Caco-2 (cell line): Measurements from ENCODE around the gene AMBRA1. TPM values are rescaled to one million over a fixed set of nuclear protein-coding genes. Genes with fewer than 3 reads are reported as not detected.

Source experiments
- BruUV-seq: library from RNA; stranded (reverse); fragments of 400-500 nt; replicated peaks from 2 replicates; lab custom pipeline; 2021; lab: Mats Ljungman, UMichigan
- CTCF ChIA-PET: fragments of 300-600 bp; sonication (Branson Sonifier 250); formaldehyde crosslinking; loops from one replicate; lab custom pipeline; 2022; ENCODE audit warnings: antibody characterized with exemption; lab: Charles Lee
- POLR2A ChIA-PET: fragments of 300-600 bp; sonication (Branson Sonifier 250); formaldehyde crosslinking; loops from one replicate; lab custom pipeline; 2022; ENCODE audit warnings: antibody characterized with exemption; lab: Charles Lee
- DNase-seq, 2 experiments: peaks; one replicate each; pipeline versions ENCODE4 v3.0.0 to v3.0.0-alpha.2; 2020 to 2022
- H3K27me3 ChIP-seq: replicated peaks from 2 replicates; pipeline ENCODE4 v1.6.0; 2011; ENCODE audit warnings: low read length; ENCODE audit not compliant: control insufficient read depth, insufficient read depth
- H3K36me3 ChIP-seq: 2 replicates; pipeline ENCODE4 v1.5.1; 2011; ENCODE audit warnings: low read length; ENCODE audit not compliant: control insufficient read depth, insufficient read depth
- H3K4me1 ChIP-seq: fragments of 250-450 bp; sonication (Bioruptor Pico); 2 replicates; pipeline ENCODE4 v1.5.1; 2020; ENCODE audit warnings: mild to moderate bottlenecking
- H3K4me3 ChIP-seq: 2 replicates; pipeline ENCODE4 v1.5.1; 2011; ENCODE audit warnings: low read depth, mild to moderate bottlenecking, control low read depth, low read length
- H3K9me3 ChIP-seq: fragments of 250-450 bp; sonication (Bioruptor Pico); 2 replicates; pipeline ENCODE4 v1.5.1; 2020; ENCODE audit warnings: mild to moderate bottlenecking, moderate library complexity
- H3K27ac Mint-ChIP-seq: one replicate; pipeline ENCODE4 v1.8.0; 2022; ENCODE audit warnings: mixed read lengths; ENCODE audit not compliant: unreplicated experiment
- H3K27me3 Mint-ChIP-seq: one replicate; pipeline ENCODE4 v1.8.0; 2022; ENCODE audit warnings: mixed read lengths; ENCODE audit not compliant: insufficient read depth, unreplicated experiment
- H3K36me3 Mint-ChIP-seq: one replicate; pipeline ENCODE4 v1.8.0; 2022; ENCODE audit warnings: mild to moderate bottlenecking, mixed read lengths; ENCODE audit not compliant: insufficient read depth, unreplicated experiment
- H3K4me1 Mint-ChIP-seq: one replicate; pipeline ENCODE4 v1.8.0; 2022; ENCODE audit warnings: low read depth, mixed read lengths; ENCODE audit not compliant: unreplicated experiment
- H3K4me3 Mint-ChIP-seq: one replicate; pipeline ENCODE4 v1.8.0; 2022; ENCODE audit warnings: mild to moderate bottlenecking, moderate library complexity, mixed read lengths; ENCODE audit not compliant: unreplicated experiment
- H3K9me3 Mint-ChIP-seq: one replicate; pipeline ENCODE4 v1.8.0; 2022; ENCODE audit warnings: mixed read lengths; ENCODE audit not compliant: unreplicated experiment
- intact Hi-C: fragments of 100-400 bp; cut with micrococcal nuclease; formaldehyde crosslinking; loops from one replicate; pipeline ENCODE4 v1.10.0; 2022; ENCODE audit not compliant: unreplicated experiment
- total RNA-seq: library from RNA; stranded (reverse); gene quantifications from 2 replicates; pipeline ENCODE4 v1.2.3, GENCODE V29; 2022
- TF ChIP-seq, protein P1 (sequence below), 2 experiments: fragments of 200-600 bp in 1 of 2; IDR thresholded peaks; 1 replicate in 1 of 2; 2 replicates in 1 of 2; pipeline versions ENCODE4 v1.5.1 to v1.8.0; 2011 to 2022; ENCODE audit warnings: antibody characterized with exemption in 1 of 2, control low read depth in 1 of 2, inconsistent platforms in 1 of 2, low read depth in 1 of 2, low read length in 1 of 2, mild to moderate bottlenecking in 1 of 2, moderate library complexity in 1 of 2; ENCODE audit not compliant: insufficient read depth in 1 of 2, severe bottlenecking in 1 of 2, unreplicated experiment in 1 of 2

Gene AMBRA1
- total RNA-seq, 1 experiment from 2014 or later = 48.1 TPM

DNA sequence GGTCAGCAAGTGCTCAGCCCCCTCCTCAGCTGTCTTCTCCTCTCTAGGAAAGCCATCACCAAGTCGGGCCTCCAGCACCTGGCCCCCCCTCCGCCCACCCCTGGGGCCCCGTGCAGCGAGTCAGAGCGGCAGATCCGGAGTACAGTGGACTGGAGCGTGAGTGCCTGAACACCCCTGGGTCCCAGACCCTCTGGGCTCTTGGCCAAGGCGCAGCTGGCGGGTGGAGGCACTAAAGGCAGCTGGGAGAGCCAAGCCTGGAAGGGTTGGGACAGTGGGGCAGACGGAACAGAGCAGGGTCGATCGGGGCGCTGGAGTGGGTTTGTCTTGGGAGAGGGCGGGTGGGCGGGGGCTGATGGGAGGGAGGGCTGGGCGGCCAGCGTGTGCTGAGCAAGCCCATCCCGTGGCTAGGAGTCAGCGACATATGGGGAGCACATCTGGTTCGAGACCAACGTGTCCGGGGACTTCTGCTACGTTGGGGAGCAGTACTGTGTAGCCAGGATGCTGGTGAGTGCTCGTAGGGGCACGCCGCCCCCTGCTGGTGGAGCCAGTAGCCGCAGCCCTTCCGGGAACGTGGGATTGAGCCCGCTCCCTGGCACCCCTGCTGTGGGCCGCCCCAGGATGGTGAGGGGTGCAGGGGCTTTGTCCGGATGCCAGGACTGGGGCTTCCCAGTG is 226.4 kb downstream of the AMBRA1 start:
- H3K36me3 ChIP-seq = peaks cover 5% of the 10 kb centered on the region
- no peak overlapping the region for H3K4me3 ChIP-seq
- peaks cover 6% of the 10 kb centered on the region; the same call in 1 of the 2 replicates for H3K4me1 ChIP-seq
- Mint-ChIP-seq H3K27me3 (no peaks in the 10 kb centered on the region), H3K9me3 (no peaks in the 10 kb centered on the region), H3K27ac (no peak overlapping the region), H3K4me1 (no peaks in the 10 kb centered on the region), H3K36me3 (peaks cover 29% of the 10 kb centered on the region), H3K4me3 (no peak overlapping the region)
- TF ChIP-seq, protein P1, sequence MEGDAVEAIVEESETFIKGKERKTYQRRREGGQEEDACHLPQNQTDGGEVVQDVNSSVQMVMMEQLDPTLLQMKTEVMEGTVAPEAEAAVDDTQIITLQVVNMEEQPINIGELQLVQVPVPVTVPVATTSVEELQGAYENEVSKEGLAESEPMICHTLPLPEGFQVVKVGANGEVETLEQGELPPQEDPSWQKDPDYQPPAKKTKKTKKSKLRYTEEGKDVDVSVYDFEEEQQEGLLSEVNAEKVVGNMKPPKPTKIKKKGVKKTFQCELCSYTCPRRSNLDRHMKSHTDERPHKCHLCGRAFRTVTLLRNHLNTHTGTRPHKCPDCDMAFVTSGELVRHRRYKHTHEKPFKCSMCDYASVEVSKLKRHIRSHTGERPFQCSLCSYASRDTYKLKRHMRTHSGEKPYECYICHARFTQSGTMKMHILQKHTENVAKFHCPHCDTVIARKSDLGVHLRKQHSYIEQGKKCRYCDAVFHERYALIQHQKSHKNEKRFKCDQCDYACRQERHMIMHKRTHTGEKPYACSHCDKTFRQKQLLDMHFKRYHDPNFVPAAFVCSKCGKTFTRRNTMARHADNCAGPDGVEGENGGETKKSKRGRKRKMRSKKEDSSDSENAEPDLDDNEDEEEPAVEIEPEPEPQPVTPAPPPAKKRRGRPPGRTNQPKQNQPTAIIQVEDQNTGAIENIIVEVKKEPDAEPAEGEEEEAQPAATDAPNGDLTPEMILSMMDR (IDR thresholded peaks at IDR 0.05; ENCODE audit: insufficient read depth in 1 of 2, low read depth in 1 of 2, low read length in 1 of 2, severe bottlenecking in 1 of 2, unreplicated experiment in 1 of 2) = peak; percentile 80 to 84
- CTCF ChIA-PET = no interaction called here
- no TSS peak for BruUV-seq
- peak in 1 of 2 experiments; percentile 74 for DNase-seq
- no peaks in the 10 kb centered on the region for H3K9me3 ChIP-seq
- POLR2A ChIA-PET = no interaction called here
- intact Hi-C loops = loop anchor here (5.0 kb wide), 1 partner anchor 125 kb away; no protein-coding TSS in a partner anchor
- no peaks in the 10 kb centered on the region for H3K27me3 ChIP-seq

DNA sequence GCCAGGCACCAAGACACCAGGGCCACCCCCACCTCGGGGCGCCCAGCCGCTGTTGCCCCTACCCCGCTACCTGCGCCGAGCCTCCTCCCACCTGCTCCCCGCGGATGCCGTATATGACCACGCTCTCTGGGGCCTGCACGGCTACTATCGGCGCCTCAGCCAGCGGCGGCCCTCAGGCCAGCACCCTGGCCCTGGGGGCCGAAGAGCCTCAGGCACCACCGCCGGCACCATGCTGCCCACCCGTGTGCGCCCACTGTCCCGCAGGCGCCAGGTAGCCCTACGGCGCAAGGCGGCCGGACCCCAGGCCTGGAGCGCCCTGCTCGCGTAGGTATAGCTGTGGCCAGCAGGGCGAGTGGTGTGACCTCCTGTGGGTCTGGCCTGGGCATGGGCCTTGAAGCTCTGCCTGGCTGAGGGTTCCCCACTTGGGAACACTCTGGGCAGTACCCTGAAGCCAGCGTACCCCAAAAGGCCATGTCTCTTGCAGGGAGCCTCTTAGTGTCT is 227.1 kb downstream of the AMBRA1 start:
- TF ChIP-seq, protein P1 (IDR thresholded peaks at IDR 0.05; ENCODE audit: insufficient read depth in 1 of 2, low read depth in 1 of 2, low read length in 1 of 2, severe bottlenecking in 1 of 2, unreplicated experiment in 1 of 2) = no peak
- no peak overlapping the region for H3K27ac Mint-ChIP-seq
- ChIA-PET CTCF (no interaction called here), POLR2A (no interaction called here)
- DNase-seq = no peak
- no peak overlapping the region for H3K4me3 Mint-ChIP-seq
- H3K4me3 ChIP-seq = no peak overlapping the region
- H3K36me3 Mint-ChIP-seq = peaks cover 22% of the 10 kb centered on the region
- H3K36me3 ChIP-seq = peaks cover 5% of the 10 kb centered on the region
- H3K4me1 ChIP-seq = peaks cover 6% of the 10 kb centered on the region; the same call in 1 of the 2 replicates
- H3K27me3 Mint-ChIP-seq = no peaks in the 10 kb centered on the region
- no peaks in the 10 kb centered on the region for H3K9me3 Mint-ChIP-seq
- intact Hi-C loops = loop anchor here (5.0 kb wide), 1 partner anchor 124 kb away; no protein-coding TSS in a partner anchor
- H3K9me3 ChIP-seq = no peaks in the 10 kb centered on the region
- H3K27me3 ChIP-seq = no peaks in the 10 kb centered on the region
- no TSS peak for BruUV-seq
- H3K4me1 Mint-ChIP-seq = no peaks in the 10 kb centered on the region

DNA sequence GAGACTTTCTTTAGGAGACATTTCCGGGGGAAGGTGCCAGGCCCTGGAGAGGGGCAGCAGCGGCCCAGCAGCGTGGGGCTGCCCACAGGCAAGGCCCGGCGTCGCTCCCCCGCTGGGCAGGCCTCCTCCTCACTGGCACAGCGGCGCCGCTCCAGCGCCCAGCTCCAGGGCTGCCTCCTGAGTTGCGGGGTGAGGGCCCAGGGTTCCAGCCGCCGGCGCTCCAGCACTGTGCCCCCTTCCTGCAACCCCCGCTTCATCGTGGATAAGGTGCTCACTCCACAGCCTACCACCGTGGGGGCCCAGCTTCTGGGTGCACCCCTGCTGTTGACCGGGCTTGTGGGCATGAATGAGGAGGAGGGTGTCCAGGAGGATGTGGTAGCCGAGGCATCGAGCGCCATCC is 227.6 kb downstream of the AMBRA1 start:
- CTCF ChIA-PET = no interaction called here
- Mint-ChIP-seq H3K4me3 (no peak overlapping the region), H3K4me1 (no peaks in the 10 kb centered on the region), H3K27ac (no peak overlapping the region), H3K27me3 (no peaks in the 10 kb centered on the region), H3K36me3 (peaks cover 18% of the 10 kb centered on the region), H3K9me3 (no peaks in the 10 kb centered on the region)
- H3K4me3 ChIP-seq = no peak overlapping the region
- H3K4me1 ChIP-seq = peaks cover 6% of the 10 kb centered on the region; the same call in 1 of the 2 replicates
- intact Hi-C loops = loop anchor here (5.0 kb wide), 1 partner anchor 124 kb away; no protein-coding TSS in a partner anchor
- H3K27me3 ChIP-seq = no peaks in the 10 kb centered on the region
- no peaks in the 10 kb centered on the region for H3K9me3 ChIP-seq
- BruUV-seq = no TSS peak
- TF ChIP-seq, protein P1 (IDR thresholded peaks at IDR 0.05; ENCODE audit: insufficient read depth in 1 of 2, low read depth in 1 of 2, low read length in 1 of 2, severe bottlenecking in 1 of 2, unreplicated experiment in 1 of 2) = no peak
- POLR2A ChIA-PET = no interaction called here
- H3K36me3 ChIP-seq = peaks cover 5% of the 10 kb centered on the region
- DNase-seq = no peak
